Stimulated activated CD4-positive, alpha-beta T cell treated with anti-CD3 and anti-CD28 coated beads, Interleukin-1b, Interleukin-23, amount 100 ng/mL, for 4 hours (primary cell): ENCODE data around the gene TGM5.
"Not testable (repeated sequence)": the region's sequence is repeated elsewhere in the genome, so short reads cannot be mapped to it uniquely, and the experiment has no call there.

Experiments used
- DNase-seq, 2 donors: peaks; one replicate each; pipeline ENCODE4 v3.0.0-alpha.2; 2020; ENCODE audit warnings: low read depth in 2 of 2

The TGM5 gene

DNA sequence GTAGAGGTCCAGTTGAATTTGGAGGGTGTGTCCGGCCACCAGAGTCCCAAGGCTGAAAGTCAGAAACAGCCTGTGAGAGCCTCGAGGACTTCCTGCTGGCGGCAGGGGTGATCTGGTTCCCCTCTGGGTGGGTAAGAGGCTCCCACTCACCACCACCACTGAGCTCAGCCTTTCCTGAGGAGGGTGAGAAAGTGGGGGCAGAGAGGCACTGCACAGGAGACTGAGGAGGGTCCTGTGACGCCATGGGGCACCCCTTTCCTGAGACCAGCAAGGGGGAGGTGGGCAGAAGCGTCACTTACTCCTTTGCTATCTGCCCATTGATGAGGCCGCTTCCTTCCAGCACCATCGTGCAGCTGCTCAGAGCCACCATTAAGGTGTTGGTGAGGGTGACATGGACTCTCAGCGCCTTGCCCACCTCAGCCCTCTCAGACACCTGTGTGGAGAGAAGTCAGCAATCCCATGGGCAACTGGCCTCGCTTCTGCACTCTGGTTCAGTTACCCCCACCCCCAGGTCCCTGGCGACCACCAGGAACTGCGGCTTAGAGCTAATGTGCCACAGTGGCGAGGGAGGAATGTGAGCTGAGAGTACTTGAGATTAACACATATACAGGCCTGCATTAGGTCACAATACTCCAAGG is 10.0 kb upstream of the TGM5 start:
- DNase-seq, result no peak

- DNase-seq, result no peak
Observed at GRCh38 chr15:43275740-43276562, 9.2 kb upstream of the TGM5 start.

DNA sequence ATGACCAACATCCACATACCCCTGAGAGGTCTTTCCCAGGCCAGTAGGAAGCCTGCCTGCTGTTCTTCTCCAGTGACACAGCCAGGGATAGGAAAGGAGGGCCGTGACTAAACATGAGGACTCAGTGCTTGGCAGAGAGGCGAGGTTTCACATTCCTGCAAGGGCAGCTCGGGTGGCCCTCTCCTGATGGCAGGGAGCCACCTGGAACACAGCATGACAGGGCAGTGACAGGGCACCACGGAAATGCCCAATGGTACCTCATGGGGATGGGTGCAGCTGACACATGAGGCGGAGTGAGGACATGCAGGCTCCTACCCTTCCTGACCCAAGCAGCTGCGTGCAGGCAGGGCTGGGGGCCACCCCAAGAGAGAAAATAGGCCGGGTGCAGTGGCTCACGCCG is 7.4 kb upstream of the TGM5 start:
- no peak for DNase-seq

GRCh38 chr15:43273243-43273642 is 6.5 kb upstream of the TGM5 start:
- DNase-seq, result no peak

DNA sequence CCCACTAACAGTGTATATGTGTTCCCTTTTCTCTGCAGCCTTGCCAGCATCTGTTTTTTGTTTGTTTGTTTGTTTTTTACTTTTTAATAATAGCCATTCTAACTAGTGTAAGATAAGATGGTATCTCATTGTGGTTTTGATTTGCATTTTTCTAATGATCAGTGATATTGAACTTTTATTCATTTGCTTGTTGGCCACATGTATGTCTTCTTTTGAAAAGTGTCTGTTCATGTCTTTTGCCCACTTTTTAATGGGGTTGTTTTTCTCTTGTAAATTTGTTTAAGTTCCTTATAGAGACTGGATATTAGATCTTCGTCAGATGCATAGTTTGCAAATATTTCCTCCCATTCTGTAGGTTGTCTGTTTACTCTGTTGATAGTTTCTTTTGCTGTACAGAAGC is 5.2 kb upstream of the TGM5 start:
- DNase-seq, result not testable (repeated sequence)

- DNase-seq, result no peak
Observed at GRCh38 chr15:43270676-43271306, 4.1 kb upstream of the TGM5 start.

GRCh38 chr15:43270113-43270665 is 3.5 kb upstream of the TGM5 start:
- no peak for DNase-seq

GRCh38 chr15:43268111-43269105 is 1.7 kb upstream of the TGM5 start:
- DNase-seq, result no peak

GRCh38 chr15:43267439-43267838 is 711 bp upstream of the TGM5 start:
- DNase-seq, result no peak

- DNase-seq, result no peak
Observed at GRCh38 chr15:43266386-43266785, 342 bp downstream of the TGM5 start.

DNA sequence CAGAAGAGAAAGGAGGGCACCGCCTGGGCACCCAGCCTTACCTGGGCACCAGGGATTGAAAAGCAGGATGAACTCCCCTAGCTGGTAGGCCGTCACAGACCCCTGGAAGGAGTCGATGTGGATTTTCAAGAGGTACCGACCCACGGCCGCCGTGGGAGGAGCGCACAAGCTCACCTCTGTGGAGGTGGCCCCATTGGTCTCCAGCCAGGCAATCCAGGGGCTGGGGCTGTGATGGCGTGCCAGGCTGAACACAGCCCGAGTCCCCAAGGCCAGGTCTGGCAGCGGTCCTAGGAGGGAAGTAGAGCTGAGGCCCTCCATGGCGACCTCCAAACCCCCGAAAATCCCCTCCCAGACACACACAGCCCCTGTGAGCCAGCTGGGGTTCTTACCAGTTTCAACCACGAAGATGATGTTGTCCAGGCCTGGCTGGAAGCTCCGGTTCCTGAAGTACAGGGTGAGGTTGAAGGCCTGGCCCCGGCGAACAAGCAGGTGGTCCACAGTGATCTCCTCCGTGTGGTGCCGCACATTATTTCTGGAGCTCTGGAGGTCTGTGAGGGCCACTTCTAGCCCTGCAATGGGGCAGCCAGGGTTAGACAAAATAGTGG is 6.6 kb downstream of the TGM5 start:
- no peak for DNase-seq

- DNase-seq, result no peak
Observed at GRCh38 chr15:43258781-43259180, 7.9 kb downstream of the TGM5 start.

DNA sequence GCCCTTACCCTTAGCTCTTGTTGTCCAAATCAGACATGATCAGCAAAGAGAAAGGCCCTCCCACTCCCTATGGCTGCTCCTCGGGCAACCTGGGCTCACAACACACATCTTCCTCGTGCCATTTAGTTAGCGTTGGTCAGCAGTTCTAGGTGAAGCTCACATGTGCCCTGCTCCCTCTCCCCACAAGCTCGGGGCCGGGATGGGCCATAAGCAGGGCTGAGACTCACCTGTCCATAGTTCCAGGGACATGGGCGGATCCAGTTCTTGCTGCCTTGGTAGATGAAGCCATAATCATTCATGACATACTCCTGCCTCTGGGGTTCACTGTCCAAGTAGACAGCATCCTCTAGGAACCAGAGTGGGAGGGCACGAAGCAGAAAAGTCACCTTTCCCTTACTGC is 10.4 kb downstream of the TGM5 start:
- DNase-seq, result no peak

DNA sequence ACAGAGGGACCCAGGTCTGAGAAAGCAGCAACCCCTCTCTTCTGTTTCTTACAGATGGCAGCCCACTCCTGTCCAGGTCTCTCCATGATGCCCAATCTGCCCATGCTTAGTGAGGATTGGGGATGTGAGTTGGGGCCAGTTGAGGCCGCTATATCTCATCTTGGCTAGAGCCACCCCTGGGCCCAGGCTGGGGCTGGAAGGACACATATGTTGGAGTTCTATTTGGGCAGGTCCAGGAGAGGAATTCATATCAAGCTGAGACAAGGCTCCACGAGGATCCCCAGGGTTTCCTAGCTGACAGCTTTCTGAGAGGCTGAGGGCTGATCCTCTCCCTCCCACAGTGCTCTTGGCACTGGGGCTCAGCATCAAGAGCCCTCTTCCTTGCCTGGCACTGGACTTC is 11.4 kb downstream of the TGM5 start:
- DNase-seq, result no peak

DNA sequence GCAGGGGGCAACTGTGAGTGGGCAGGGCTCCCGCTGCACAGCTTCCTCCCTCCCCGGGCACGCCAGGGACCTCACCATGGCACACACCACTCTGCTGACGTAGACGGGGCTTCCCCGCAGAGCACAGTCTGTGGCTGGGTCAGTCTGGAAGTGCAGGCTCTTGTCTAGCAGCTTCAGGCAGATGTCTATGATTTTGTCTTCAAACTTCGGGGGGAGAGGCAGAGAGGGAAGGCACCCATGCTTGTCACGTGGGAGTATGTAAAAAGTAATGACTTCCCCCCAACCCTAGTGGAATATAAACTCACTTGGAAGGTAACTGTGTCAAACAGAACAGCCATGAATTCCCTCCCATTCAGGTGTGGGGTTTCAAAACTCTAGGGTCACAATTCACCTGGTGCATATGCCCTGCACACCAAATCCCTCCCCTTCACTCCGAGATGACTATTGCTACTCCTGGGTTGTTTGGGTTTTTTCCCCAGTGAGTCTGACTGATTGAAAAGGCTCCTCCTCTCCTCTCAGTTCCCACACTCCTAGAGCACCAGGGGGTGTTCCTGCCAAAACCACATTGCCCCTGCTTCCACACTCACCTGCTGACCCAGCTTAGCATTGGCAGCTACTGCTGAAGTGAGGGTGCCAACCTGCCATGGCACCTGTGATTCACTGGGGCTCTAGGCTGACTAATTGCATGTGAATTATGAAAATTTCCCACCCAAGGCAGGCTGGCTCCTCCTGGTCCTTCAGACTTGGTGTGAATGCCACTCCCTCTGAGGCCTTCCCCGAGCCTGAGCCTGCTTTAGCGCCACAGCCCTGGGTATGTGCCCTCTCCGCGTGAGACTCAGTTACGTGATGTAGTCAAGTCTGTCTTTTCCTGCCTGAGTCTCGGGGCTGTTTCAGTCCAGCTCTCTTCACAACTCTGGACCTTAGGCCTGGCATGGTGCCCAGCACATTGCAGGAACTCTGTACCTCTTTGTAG is 13.0 kb downstream of the TGM5 start:
- no peak for DNase-seq

GRCh38 chr15:43251871-43252250 is 14.9 kb downstream of the TGM5 start:
- DNase-seq, result no peak

DNA sequence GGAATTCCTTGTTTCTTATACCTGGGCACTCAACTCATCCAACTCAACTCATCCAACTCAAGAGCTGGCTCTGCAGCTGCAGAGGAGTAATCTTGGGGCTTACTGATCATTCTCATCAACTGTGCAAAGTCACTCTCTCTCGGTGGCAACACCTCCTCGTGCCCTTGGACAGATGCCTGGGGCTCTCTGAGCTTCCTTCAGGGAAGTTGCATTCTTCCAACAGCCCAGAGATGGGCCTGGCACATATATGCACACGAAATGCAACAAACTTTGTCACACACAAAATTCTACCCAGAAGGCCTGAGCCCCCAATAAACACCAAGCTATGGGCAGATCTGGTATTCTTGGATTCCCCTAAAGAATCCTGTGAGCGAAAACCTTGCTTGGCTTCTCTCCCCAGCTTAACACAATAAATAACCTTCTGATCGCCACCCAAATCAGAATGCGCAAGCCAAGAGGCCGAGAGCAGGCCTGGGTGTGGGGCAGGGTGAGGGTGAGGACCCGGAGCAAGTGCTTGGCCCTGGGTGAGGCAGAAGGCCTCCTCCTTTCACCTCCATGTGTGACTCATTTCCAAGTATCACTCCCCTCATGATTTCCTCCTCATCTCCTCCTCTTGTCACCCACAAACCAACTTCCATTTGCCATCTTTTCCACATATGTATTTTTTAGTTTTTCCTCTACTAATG is 15.4 kb downstream of the TGM5 start:
- DNase-seq, result no peak

- no peak for DNase-seq
Observed at GRCh38 chr15:43250785-43251184, 15.9 kb downstream of the TGM5 start.

GRCh38 chr15:43249699-43250203 is 17.0 kb downstream of the TGM5 start:
- DNase-seq, result no peak
